SH-SY5Y (cell line): ENCODE measurements around the gene KIF26B.

Experiments
- GATA2 ChIP-seq: IDR thresholded peaks from 2 replicates; pipeline ENCODE4 v1.6.1; 2011; ENCODE audit warnings: mild to moderate bottlenecking, low read depth, low read length
- GATA3 ChIP-seq: IDR thresholded peaks from 2 replicates; pipeline ENCODE4 v1.6.1; 2011; ENCODE audit warnings: low read depth, mild to moderate bottlenecking, low read length, moderate library complexity

DNA sequence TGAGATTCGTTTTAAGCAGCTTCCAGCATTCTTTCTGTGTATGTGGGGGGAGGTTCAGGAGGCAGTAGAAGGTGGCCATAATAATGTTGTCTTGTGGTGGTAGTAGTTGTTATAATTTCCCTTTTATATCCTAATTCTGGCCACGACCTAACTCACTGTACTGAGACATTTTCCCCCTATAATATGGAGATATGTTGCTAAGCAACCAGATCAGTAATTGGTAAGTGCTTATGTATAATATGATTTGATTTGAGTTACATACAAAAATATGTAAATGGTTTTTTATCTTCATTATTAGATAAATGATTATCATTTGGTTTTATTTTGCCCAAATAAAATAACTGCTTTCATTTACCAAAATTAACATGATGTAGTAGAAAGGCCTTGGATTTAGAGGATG, 376.2 kb downstream of the KIF26B start:
- TF ChIP-seq GATA3 (no peak), GATA2 (no peak)
